ENCODE results near the gene RNFT2. TPM values are rescaled to one million over a fixed set of nuclear protein-coding genes. Genes with fewer than 3 reads are reported as not detected.
A peak's percentile ranks its signal among the peaks of the same experiment; 100 is the strongest.

The RNFT2 gene
- polyA plus RNA-seq, 1 donor from 2014 or later: 20.6 TPM

DNA sequence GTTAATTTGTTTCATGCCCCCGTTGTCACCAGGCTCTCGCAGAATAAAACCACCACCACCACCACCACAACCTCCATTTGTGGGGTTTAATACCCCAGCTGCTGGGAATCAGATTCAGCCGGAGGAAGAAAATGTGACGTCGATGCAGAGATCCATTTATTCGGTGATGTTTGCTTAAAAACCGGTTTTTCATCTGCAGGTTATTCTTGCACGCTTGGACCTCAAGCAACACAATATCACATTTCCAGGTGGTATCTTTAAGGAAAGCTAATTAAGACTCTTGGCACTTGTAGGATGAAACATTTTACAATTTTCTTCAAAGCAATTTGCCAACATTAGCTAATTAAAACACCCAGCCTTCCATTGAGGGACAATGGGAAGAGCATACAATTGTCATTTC, 40.0 kb upstream of the RNFT2 start:
- no peaks in the 10 kb centered on the region for H3K27me3 ChIP-seq (ENCODE audit: insufficient read depth, low read depth, low read length)
- H3K36me3 ChIP-seq (ENCODE audit: insufficient read depth, low read length): no peaks in the 10 kb centered on the region
- H3K9me2 ChIP-seq (ENCODE audit: insufficient read depth, low read length): no peaks in the 10 kb centered on the region
- H2AFZ ChIP-seq (ENCODE audit: low read depth, low read length): no peak overlapping the region
- peak overlapping the region; percentile 38 for H3K4me3 ChIP-seq (ENCODE audit: low read length)
- no peaks in the 10 kb centered on the region for H3K9me3 ChIP-seq (ENCODE audit: low read length)
- H3K79me2 ChIP-seq (replicated peaks; ENCODE audit: insufficient read depth, low read length): no peaks in the 10 kb centered on the region
- no peak overlapping the region for H3K4me2 ChIP-seq (ENCODE audit: low read length)
- TF ChIP-seq SMC3 (conservative IDR thresholded peaks at IDR 0.05; ENCODE audit: poor library complexity): no peak
- no peak for TF ChIP-seq TAF1 (IDR thresholded peaks at IDR 0.05; ENCODE audit: low read depth)
- no peak for TF ChIP-seq RAD21 (conservative IDR thresholded peaks at IDR 0.05)
- no peak for TF ChIP-seq EZH2 (IDR thresholded peaks at IDR 0.05; ENCODE audit: borderline replicate concordance, insufficient read depth, low read length, poor library complexity, severe bottlenecking)
- TF ChIP-seq EP300 (conservative IDR thresholded peaks at IDR 0.05; ENCODE audit: poor library complexity, severe bottlenecking): no peak
- TF ChIP-seq, protein P1, sequence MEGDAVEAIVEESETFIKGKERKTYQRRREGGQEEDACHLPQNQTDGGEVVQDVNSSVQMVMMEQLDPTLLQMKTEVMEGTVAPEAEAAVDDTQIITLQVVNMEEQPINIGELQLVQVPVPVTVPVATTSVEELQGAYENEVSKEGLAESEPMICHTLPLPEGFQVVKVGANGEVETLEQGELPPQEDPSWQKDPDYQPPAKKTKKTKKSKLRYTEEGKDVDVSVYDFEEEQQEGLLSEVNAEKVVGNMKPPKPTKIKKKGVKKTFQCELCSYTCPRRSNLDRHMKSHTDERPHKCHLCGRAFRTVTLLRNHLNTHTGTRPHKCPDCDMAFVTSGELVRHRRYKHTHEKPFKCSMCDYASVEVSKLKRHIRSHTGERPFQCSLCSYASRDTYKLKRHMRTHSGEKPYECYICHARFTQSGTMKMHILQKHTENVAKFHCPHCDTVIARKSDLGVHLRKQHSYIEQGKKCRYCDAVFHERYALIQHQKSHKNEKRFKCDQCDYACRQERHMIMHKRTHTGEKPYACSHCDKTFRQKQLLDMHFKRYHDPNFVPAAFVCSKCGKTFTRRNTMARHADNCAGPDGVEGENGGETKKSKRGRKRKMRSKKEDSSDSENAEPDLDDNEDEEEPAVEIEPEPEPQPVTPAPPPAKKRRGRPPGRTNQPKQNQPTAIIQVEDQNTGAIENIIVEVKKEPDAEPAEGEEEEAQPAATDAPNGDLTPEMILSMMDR (IDR thresholded peaks at IDR 0.05; ENCODE audit: poor library complexity, severe bottlenecking): no peak
- no peak for TF ChIP-seq POLR2AphosphoS5 (IDR thresholded peaks at IDR 0.05)
- TF ChIP-seq, protein P2, sequence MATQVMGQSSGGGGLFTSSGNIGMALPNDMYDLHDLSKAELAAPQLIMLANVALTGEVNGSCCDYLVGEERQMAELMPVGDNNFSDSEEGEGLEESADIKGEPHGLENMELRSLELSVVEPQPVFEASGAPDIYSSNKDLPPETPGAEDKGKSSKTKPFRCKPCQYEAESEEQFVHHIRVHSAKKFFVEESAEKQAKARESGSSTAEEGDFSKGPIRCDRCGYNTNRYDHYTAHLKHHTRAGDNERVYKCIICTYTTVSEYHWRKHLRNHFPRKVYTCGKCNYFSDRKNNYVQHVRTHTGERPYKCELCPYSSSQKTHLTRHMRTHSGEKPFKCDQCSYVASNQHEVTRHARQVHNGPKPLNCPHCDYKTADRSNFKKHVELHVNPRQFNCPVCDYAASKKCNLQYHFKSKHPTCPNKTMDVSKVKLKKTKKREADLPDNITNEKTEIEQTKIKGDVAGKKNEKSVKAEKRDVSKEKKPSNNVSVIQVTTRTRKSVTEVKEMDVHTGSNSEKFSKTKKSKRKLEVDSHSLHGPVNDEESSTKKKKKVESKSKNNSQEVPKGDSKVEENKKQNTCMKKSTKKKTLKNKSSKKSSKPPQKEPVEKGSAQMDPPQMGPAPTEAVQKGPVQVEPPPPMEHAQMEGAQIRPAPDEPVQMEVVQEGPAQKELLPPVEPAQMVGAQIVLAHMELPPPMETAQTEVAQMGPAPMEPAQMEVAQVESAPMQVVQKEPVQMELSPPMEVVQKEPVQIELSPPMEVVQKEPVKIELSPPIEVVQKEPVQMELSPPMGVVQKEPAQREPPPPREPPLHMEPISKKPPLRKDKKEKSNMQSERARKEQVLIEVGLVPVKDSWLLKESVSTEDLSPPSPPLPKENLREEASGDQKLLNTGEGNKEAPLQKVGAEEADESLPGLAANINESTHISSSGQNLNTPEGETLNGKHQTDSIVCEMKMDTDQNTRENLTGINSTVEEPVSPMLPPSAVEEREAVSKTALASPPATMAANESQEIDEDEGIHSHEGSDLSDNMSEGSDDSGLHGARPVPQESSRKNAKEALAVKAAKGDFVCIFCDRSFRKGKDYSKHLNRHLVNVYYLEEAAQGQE (IDR thresholded peaks at IDR 0.05; ENCODE audit: borderline replicate concordance): no peak
- H4K20me1 ChIP-seq (ENCODE audit: insufficient read depth): no peaks in the 10 kb centered on the region
- H3K27ac ChIP-seq (ENCODE audit: low read length): peak overlapping the region; percentile 58
- H3K9ac ChIP-seq (ENCODE audit: low read length): peak overlapping the region; percentile 22
- H3F3A ChIP-seq (ENCODE audit: insufficient read depth, low read length, poor library complexity, severe bottlenecking): peaks cover 3% of the 10 kb centered on the region

DNA sequence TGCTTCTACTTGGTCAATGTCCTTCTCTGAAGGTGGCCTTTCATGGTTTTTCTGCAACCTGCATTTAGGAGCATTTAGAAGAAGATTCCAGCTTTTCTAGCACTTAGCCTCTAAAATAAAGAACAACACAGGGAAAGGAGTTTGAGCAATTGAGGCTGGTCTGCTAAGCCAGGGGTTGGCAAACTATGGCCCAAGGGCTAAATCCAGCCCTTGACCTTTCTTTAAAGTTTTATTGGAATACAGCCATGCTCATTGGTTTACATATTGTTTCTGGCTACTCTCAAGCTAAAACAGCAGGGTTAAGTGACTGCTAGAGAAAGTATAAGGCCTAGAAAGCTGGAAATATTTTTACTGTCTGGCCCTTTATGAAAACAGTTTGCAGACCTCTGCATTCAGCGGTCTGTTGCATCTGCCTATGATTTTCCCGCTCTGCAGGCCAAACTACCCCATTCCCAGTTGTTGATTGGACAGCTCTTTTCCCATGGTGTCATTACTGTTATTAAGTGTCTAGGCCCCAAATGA, 39.5 kb upstream of the RNFT2 start:
- no peak overlapping the region for H3K4me2 ChIP-seq (ENCODE audit: low read length)
- H3K36me3 ChIP-seq (ENCODE audit: insufficient read depth, low read length): no peaks in the 10 kb centered on the region
- H3K27me3 ChIP-seq (ENCODE audit: insufficient read depth, low read depth, low read length): no peaks in the 10 kb centered on the region
- no peaks in the 10 kb centered on the region for H3K79me2 ChIP-seq (replicated peaks; ENCODE audit: insufficient read depth, low read length)
- no peaks in the 10 kb centered on the region for H3K9me3 ChIP-seq (ENCODE audit: low read length)
- no peaks in the 10 kb centered on the region for H3K9me2 ChIP-seq (ENCODE audit: insufficient read depth, low read length)
- H3F3A ChIP-seq (ENCODE audit: insufficient read depth, low read length, poor library complexity, severe bottlenecking): peaks cover 3% of the 10 kb centered on the region
- no peaks in the 10 kb centered on the region for H4K20me1 ChIP-seq (ENCODE audit: insufficient read depth)
- no peak overlapping the region for H3K27ac ChIP-seq (ENCODE audit: low read length)
- H2AFZ ChIP-seq (ENCODE audit: low read depth, low read length): no peak overlapping the region
- H3K9ac ChIP-seq (ENCODE audit: low read length): no peak overlapping the region
- no peak overlapping the region for H3K4me3 ChIP-seq (ENCODE audit: low read length)
- TF ChIP-seq RAD21 (conservative IDR thresholded peaks at IDR 0.05) (no peak), EP300 (conservative IDR thresholded peaks at IDR 0.05; ENCODE audit: poor library complexity, severe bottlenecking) (no peak), EZH2 (IDR thresholded peaks at IDR 0.05; ENCODE audit: borderline replicate concordance, insufficient read depth, low read length, poor library complexity, severe bottlenecking) (no peak), SMC3 (conservative IDR thresholded peaks at IDR 0.05; ENCODE audit: poor library complexity) (no peak), POLR2AphosphoS5 (IDR thresholded peaks at IDR 0.05) (no peak), TAF1 (IDR thresholded peaks at IDR 0.05; ENCODE audit: low read depth) (no peak), MXI1 (conservative IDR thresholded peaks at IDR 0.05; ENCODE audit: poor library complexity, severe bottlenecking) (no peak)
- TF ChIP-seq, protein P1 (IDR thresholded peaks at IDR 0.05; ENCODE audit: poor library complexity, severe bottlenecking): no peak
- TF ChIP-seq, protein P2 (IDR thresholded peaks at IDR 0.05; ENCODE audit: borderline replicate concordance): no peak

Measured in neural cell (in vitro differentiated cells).